Renal cortical epithelial cell (primary cell): Measurements from ENCODE around the gene PPM1M. TPM values are rescaled to one million over a fixed set of nuclear protein-coding genes. Genes with fewer than 3 reads are reported as not detected.

Experiments used
- DNase-seq: peaks from one replicate; pipeline ENCODE4 v3.0.0-alpha.2; 2011; ENCODE audit warnings: low read depth
- total RNA-seq: library from RNA; depleted of rRNA; stranded (reverse); fragments of >200 nt; gene quantifications from 2 replicates; pipeline ENCODE4 v1.2.3, GENCODE V29; 2014

Gene PPM1M, protein sequence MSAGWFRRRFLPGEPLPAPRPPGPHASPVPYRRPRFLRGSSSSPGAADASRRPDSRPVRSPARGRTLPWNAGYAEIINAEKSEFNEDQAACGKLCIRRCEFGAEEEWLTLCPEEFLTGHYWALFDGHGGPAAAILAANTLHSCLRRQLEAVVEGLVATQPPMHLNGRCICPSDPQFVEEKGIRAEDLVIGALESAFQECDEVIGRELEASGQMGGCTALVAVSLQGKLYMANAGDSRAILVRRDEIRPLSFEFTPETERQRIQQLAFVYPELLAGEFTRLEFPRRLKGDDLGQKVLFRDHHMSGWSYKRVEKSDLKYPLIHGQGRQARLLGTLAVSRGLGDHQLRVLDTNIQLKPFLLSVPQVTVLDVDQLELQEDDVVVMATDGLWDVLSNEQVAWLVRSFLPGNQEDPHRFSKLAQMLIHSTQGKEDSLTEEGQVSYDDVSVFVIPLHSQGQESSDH
- 14.8 and 18.3 TPM in 2 replicates for total RNA-seq

DNA sequence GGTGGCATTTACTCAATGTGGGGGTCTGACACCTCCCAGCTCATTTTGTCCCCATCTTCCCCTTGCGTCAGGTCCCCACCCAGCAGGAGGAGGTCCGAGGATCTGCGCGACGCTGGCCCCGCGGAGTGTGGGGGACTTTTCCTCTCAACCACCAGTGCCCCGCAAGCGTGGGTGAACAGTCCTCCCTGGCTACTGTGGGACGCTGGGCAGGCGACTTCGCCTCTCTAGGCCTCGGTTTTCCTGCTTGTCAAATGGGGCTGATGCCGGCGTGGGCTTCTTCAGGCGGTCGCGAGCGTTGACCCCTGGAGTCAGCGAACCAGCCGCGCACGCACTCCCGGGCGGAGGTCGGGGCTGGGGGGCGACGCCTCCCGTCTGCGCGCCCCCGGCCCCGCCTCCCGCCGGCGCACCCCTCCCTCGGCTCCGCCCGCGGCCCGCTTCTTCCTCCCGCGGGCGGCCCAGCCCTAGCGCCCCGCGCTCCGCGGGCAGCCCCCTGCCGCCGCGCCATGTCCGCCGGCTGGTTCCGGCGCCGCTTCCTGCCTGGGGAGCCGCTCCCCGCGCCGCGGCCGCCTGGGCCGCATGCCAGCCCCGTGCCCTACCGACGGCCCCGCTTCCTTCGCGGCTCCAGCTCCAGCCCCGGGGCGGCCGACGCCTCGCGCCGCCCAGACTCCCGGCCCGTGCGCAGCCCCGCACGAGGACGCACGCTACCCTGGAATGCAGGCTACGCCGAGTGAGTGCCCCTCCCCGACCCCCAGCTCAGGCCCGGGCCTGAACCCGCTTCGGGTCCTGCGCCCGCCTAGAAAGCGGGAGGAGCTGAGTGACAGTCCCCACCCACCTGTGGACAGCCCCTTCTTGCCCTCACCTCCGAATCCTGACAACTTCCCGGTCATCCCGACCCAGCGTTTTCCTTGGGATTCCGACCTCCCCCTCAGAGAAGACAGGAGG lies at the start of gene PPM1M:
TSS of gene PPM1M (plus strand) at position 438 of the 942 bp plus-strand sequence. CDS start at position 504, 66 bp downstream.
- DNase-seq, result no peak

GRCh38 chr3:52195823-52196331 lies 49.7 kb upstream of the PPM1M start:
- DNase-seq, result peak; percentile 85

DNA sequence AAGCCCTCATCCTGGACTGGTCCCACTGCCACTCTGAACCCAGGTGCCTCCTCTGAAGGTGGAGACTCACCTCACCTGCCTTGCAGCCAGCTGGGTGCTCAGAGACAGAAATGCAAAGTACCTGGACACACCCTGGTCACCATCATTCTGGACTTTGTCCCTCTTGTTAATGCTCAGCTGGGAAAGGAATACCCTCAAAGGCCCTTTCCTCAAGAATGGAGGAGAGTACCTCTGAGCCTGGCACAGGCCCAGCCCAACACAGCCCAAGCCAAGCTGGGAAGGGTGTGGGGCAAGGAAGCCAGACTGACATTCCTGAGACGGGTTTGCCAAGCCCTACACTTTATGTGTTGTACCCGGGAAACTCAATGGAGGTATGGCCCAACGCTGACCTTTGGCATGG lies 48.6 kb upstream of the PPM1M start:
- DNase-seq, result no peak

DNA sequence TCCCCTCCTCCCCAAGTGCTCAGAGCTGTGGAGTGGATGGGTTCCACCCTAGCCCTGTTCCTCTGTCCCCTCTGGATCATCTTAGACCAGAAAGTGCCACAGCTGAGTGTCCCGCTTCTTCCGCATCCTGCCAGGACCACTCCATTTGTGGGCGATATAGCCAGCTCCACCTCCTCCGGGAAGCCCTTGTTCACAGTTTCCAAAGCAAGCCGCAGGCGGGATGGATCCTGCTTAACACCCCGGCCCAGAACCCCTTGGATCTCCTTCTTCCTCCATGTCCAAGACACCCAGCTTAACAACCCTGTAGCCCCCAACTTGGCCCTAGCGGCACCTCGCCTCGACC lies 48.1 kb upstream of the PPM1M start:
- DNase-seq, result no peak

DNA sequence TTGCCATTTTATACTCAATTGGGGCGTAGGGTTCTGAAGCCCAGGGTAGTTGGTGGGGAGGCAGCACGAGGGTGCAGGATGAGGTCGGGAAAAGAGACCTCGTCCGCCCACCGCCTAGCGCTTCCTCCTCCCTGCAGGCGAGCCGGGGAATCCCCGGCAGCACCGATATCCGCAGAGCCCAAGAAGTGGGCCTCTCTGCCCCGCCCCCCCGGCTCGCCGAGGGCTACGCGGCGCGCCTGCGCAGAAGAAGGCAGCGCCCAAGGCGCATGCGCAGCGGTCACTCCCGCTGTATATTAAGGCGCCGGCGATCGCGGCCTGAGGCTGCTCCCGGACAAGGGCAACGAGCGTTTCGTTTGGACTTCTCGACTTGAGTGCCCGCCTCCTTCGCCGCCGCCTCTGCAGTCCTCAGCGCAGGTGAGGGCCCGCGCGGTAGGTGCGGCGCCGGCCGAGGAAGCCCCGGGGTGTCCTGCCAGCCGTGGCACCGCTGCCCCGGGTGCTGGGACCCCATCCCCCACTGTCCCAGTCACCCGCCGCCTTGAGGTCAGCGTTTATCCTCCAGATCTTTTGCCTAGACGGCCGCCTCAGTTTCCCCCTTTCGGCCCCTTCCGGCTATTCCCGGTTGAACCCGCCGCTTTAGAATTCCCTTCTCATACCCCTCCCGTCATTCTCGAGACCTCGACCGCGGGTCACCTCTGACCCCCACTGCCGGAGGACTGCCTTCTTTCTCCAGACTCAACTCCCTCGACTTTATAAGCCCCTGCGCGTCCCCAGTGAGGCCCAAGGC lies 47.5 kb upstream of the PPM1M start, which contains the start of gene ALAS1:
TSS of gene ALAS1 (plus strand) at position 319 of the 784 bp plus-strand sequence. CDS start 1,082 bp downstream, outside the sequence.
- DNase-seq, result peak; percentile 69

GRCh38 chr3:52198643-52199608 lies 46.6 kb upstream of the PPM1M start:
- DNase-seq, result no peak

DNA sequence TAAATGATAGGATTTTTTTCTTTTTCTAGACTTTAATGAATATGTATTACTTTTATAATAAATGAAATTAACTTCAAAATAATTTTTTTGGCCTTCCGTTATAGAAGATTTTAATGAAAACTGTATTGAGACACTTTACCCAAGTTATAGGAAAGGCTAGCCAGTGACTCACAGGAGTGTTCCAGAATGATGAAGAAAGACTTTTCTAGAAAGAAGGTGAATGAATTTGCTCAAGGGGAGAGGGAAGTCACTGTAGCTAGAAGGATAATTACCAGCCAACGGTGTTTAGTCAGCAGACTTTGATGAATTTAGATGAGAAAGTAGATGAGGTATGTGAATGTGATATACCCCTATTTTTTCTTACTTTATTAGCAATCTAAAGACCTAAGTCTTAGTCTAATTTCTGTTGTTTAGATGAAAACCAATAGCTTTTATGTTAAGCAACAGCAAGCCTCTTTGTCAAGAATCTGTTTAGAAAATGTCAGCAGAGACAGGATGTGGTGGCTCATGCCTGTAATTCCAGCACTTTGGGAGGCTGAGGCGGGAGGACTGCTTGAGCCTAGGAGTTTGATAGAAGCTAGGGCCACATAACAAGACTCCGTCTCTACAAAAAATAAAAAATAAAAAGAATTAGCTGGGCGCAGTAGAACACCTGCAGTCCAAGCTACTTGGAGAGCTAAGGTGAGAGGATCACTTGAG lies 44.4 kb upstream of the PPM1M start:
- peak; percentile 37 for DNase-seq

DNA sequence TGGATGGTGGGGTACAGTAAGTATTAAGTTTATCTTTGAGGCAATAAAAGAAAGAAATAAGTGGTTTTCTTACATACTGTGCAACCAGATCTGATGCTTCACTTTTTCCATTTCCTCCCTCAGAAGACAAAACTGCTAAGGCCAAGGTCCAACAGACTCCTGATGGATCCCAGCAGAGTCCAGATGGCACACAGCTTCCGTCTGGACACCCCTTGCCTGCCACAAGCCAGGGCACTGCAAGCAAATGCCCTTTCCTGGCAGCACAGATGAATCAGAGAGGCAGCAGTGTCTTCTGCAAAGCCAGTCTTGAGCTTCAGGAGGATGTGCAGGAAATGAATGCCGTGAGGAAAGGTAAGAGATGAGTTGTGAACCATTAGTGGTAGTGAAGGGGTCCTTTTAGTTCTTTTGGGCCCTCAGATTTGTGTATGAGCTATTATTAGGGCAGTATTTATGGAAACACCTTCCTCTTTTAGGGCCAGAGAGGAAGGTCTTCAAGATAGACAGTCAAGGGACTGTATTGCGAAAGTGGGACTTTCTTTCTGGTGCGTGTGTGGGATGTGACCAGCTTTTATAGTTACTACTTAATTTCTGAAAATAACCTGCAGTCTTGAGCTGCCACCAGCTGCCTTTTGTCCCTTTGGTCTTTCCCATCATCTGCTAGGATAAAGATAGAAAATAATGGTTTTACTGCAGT lies 43.0 kb upstream of the PPM1M start:
- DNase-seq, result no peak

DNA sequence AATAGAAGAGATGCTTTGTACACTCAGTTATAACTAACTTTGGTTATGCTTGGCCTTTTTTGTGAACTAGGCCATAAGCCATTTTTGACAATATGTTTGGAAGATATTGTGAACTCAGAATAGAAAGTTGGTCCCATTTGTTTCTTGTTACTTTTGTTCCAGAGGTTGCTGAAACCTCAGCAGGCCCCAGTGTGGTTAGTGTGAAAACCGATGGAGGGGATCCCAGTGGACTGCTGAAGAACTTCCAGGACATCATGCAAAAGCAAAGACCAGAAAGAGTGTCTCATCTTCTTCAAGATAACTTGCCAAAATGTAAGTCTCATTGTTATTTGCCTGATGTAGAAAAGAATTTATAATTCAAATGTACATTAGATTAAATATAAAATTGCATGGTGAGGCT lies 41.9 kb upstream of the PPM1M start:
- DNase-seq, result no peak

- no peak for DNase-seq
Observed at GRCh38 chr3:52204337-52205073, 41.1 kb upstream of the PPM1M start.

- DNase-seq, result no peak
Observed at GRCh38 chr3:52205727-52206372, 39.7 kb upstream of the PPM1M start.

GRCh38 chr3:52208556-52208955 lies 37.0 kb upstream of the PPM1M start:
- no peak for DNase-seq

- no peak for DNase-seq
Observed at GRCh38 chr3:52210037-52210436, 35.5 kb upstream of the PPM1M start.

DNA sequence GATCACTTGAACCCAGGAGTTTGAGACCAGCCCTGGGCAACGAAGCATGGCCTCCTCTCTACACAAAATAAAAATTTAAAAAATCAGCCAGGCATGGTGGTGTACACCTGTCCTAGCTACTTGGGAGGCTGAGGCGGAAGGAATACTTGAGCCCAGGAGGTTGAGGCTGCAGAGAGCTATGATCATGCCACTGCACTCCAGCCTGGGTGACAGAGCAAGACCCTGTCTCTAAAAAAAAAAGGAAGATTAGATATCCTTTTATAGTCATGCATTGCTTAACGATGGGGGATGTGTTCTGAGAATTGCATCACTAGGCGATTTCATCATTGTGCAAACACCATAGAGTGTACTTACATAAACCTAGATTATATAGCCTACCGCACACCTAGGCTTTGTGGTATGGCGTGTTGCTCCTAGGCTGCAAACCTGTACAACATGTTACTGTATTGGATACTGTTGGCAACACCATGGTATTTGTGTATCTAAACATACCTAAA lies 35.0 kb upstream of the PPM1M start:
- peak; percentile 36 for DNase-seq

- no peak for DNase-seq
Observed at GRCh38 chr3:52211268-52211891, 34.2 kb upstream of the PPM1M start.

- no peak for DNase-seq
Observed at GRCh38 chr3:52213005-52213404, 32.6 kb upstream of the PPM1M start.

GRCh38 chr3:52213901-52214300 lies 31.7 kb upstream of the PPM1M start:
- no peak for DNase-seq
